B cell (primary cell): Measurements from ENCODE around the gene RPL35. TPM values are rescaled to one million over a fixed set of nuclear protein-coding genes. Genes with fewer than 3 reads are reported as not detected.
A peak's percentile ranks its signal among the peaks of the same experiment; 100 is the strongest.

ENCODE experiments used
- ATAC-seq: fragments of 200-7000 bp; cut with Tn5 transposase; one replicate; pipeline ENCODE4 v1.10.0; 2021; ENCODE audit warnings: low read depth, mild to moderate bottlenecking, moderate number of reproducible peaks, moderate library complexity
- CTCF ChIA-PET: fragments of 350-600 bp; sonication (Branson Sonifier 250); formaldehyde crosslinking; loops from one replicate; lab custom pipeline; 2021; ENCODE audit warnings: antibody characterized with exemption, inconsistent platforms; lab: Charles Lee
- POLR2A ChIA-PET: fragments of 350-600 bp; sonication (Branson Sonifier 250); formaldehyde crosslinking; loops from one replicate; lab custom pipeline; 2021; ENCODE audit warnings: antibody characterized with exemption; lab: Charles Lee
- DNase-seq: peaks from one replicate; pipeline ENCODE4 v3.0.0; 2013
- H2AFZ ChIP-seq: 2 replicates; pipeline ENCODE4 v1.6.1; 2012; ENCODE audit warnings: mild to moderate bottlenecking, low read depth, low read length; ENCODE audit not compliant: insufficient read depth, poor library complexity, severe bottlenecking
- H3K27ac ChIP-seq, 2 donors: 1 replicate in 1 of 2; 2 replicates in 1 of 2; pipeline ENCODE4 v1.5.1; 2012 to 2013; ENCODE audit warnings: low read length in 2 of 2, mild to moderate bottlenecking in 2 of 2, moderate library complexity in 1 of 2
- H3K27me3 ChIP-seq, 4 experiments: fragments of 200-600 bp in 1 of 4; sonication (generic) in 1 of 4; replicated peaks in 1 of 4; 1 replicate in 2 of 4; 2 replicates in 2 of 4; pipeline versions ENCODE4 v1.6.1 to v1.7.0; 2013 to 2016; ENCODE audit warnings: low read length in 3 of 4, mild to moderate bottlenecking in 2 of 4, mixed read lengths in 1 of 4, moderate library complexity in 1 of 4; ENCODE audit not compliant: insufficient read depth in 4 of 4, control insufficient read depth in 3 of 4; ENCODE audit errors: control extremely low read depth in 1 of 4
- H3K36me3 ChIP-seq, 2 experiments: replicated peaks in 1 of 2; 1 replicate in 1 of 2; 2 replicates in 1 of 2; pipeline versions ENCODE4 v1.6.1 to v1.7.1; 2013; ENCODE audit warnings: low read length in 1 of 2; ENCODE audit not compliant: insufficient read depth in 2 of 2, control insufficient read depth in 1 of 2; ENCODE audit errors: control extremely low read depth in 1 of 2, extremely low read depth in 1 of 2
- H3K4me1 ChIP-seq, 2 donors: fragments of 200-600 bp in 1 of 2; sonication (generic) in 1 of 2; 1 replicate in 1 of 2; 2 replicates in 1 of 2; pipeline versions ENCODE4 v1.5.1 to v1.6.1; 2013 to 2017; ENCODE audit warnings: low read length in 2 of 2; ENCODE audit not compliant: control insufficient read depth in 2 of 2, insufficient read depth in 2 of 2
- H3K4me2 ChIP-seq: replicated peaks from 2 replicates; pipeline ENCODE3; 2012; ENCODE audit warnings: mild to moderate bottlenecking, low read depth, low read length; ENCODE audit not compliant: poor library complexity, severe bottlenecking
- H3K4me3 ChIP-seq, 5 experiments: fragments of 200-600 bp in 1 of 5; sonication (generic) in 1 of 5; 1 replicate in 3 of 5; 2 replicates in 2 of 5; pipeline versions ENCODE4 v1.5.1 to v1.7.0; 2011 to 2016; ENCODE audit warnings: low read length in 4 of 5, mild to moderate bottlenecking in 4 of 5, low read depth in 2 of 5, control low read depth in 1 of 5, moderate library complexity in 1 of 5; ENCODE audit not compliant: insufficient read depth in 1 of 5; ENCODE audit errors: control extremely low read depth in 1 of 5, extremely low read depth in 1 of 5
- H3K79me2 ChIP-seq: fragments of 200-600 bp; sonication (generic); one replicate; pipeline ENCODE4 v1.6.0; 2016; ENCODE audit warnings: low read length; ENCODE audit not compliant: control insufficient read depth, insufficient read depth
- H3K9ac ChIP-seq: fragments of 200-600 bp; sonication (generic); 2 replicates; pipeline ENCODE4 v1.6.1; 2017; ENCODE audit warnings: mild to moderate bottlenecking, low read length, moderate library complexity
- H3K9me3 ChIP-seq, 3 donors: one replicate each; pipeline versions ENCODE4 v1.6.1 to v1.7.1; 2013; ENCODE audit warnings: low read length in 2 of 3; ENCODE audit not compliant: control insufficient read depth in 2 of 3, insufficient read depth in 1 of 3; ENCODE audit errors: control extremely low read depth in 1 of 3
- H4K20me1 ChIP-seq: 2 replicates; pipeline ENCODE4 v1.6.0; 2012; ENCODE audit warnings: mild to moderate bottlenecking, low read length; ENCODE audit not compliant: insufficient read depth, control insufficient read depth, poor library complexity, severe bottlenecking
- H3K27ac Mint-ChIP-seq: one replicate; pipeline ENCODE4 v1.8.0; 2021; ENCODE audit warnings: mixed read lengths
- H3K27me3 Mint-ChIP-seq: one replicate; pipeline ENCODE4 v1.8.0; 2021; ENCODE audit warnings: mixed read lengths
- H3K4me1 Mint-ChIP-seq: one replicate; pipeline ENCODE4 v1.8.0; 2021; ENCODE audit warnings: mixed read lengths
- H3K4me3 Mint-ChIP-seq: one replicate; pipeline ENCODE4 v1.8.0; 2021; ENCODE audit warnings: mixed read lengths
- H3K9me3 Mint-ChIP-seq: one replicate; pipeline ENCODE4 v1.8.0; 2022; ENCODE audit warnings: mixed read lengths; ENCODE audit not compliant: insufficient read depth
- CTCF ChIP-seq: fragments of 200-600 bp; IDR thresholded peaks from one replicate; pipeline ENCODE4 v1.8.0; 2022; ENCODE audit warnings: antibody characterized with exemption, mild to moderate bottlenecking
- EZH2 ChIP-seq: IDR thresholded peaks from 2 replicates; pipeline ENCODE4 v1.6.1; 2012; ENCODE audit warnings: borderline replicate concordance, low read depth, mild to moderate bottlenecking, moderate library complexity, low read length; ENCODE audit not compliant: insufficient read depth, poor library complexity, severe bottlenecking
- WGBS: methylation state at CpG from one replicate; pipeline ENCODE4 v1.1.5; 2013; ENCODE audit warnings: missing lambda C conversion rate; ENCODE audit not compliant: insufficient coverage; 5-methylcytosine and 5-hydroxymethylcytosine counted together
- intact Hi-C: fragments of 100-400 bp; cut with micrococcal nuclease; formaldehyde crosslinking; loops from one replicate; pipeline ENCODE4 v1.10.0; 2022
- polyA plus RNA-seq: library from polyadenylated mRNA; depleted of rRNA; stranded (reverse); fragments of >200 nt; gene quantifications from 2 replicates; pipeline ENCODE4 v1.2.3, GENCODE V29; 2012
- total RNA-seq, 2 donors: library from RNA; stranded (reverse); fragments of 120-200 nt in 1 of 2; gene quantifications; 1 replicate in 1 of 2; 2 replicates in 1 of 2; pipeline versions ENCODE4 v1.2.3 to v1.2.4, GENCODE V29; 2013 to 2022

RPL35 gene
- total and polyA plus RNA-seq, 2 donors (not counting 1 experiment from before 2014, with no cell fraction given) = 1,609 to 3,858 TPM

- H3K4me1 ChIP-seq = peaks cover 48 to 61% of the 10 kb centered on the region in 2 donors
- peaks cover 81% of the 10 kb centered on the region for H3K79me2 ChIP-seq
- POLR2A ChIA-PET = interaction anchor here (2.7 kb wide), 1 partner anchor 9 kb away, joined by 26 read pairs; the partner anchor contains the start of genes ARPC5L and RPL35
- DNase-seq = no peak
- intact Hi-C loops = loop anchor here (5.0 kb wide), 1 partner anchor 271 kb away; the partner anchor contains the start of gene SCAI
- Mint-ChIP-seq H3K4me1 (peaks cover 63% of the 10 kb centered on the region), H3K9me3 (no peaks in the 10 kb centered on the region), H3K4me3 (peak overlapping the region; percentile 94), H3K27me3 (no peaks in the 10 kb centered on the region), H3K27ac (peak overlapping the region; percentile 97)
- peak overlapping the region; percentile 84 to 92 for H3K27ac ChIP-seq
- TF ChIP-seq EZH2 (no peak), CTCF (no peak)
- H3K4me3 ChIP-seq = peak overlapping the region in 4 of 5 experiments; percentile 89 to 100 (median 98)
- no peaks in the 10 kb centered on the region for H3K27me3 ChIP-seq
- H3K9ac ChIP-seq = peak overlapping the region; percentile 99
- H3K36me3 ChIP-seq = peaks cover 0 to 44% of the 10 kb centered on the region in 2 experiments
- no peak overlapping the region for H2AFZ ChIP-seq
- WGBS = 70% methylated on average over 11 of the region's 11 CpGs
- no peaks in the 10 kb centered on the region for H3K9me3 ChIP-seq
- ATAC-seq = no peak
- CTCF ChIA-PET = interaction anchor here (0.5 to 2.7 kb wide), 3 partner anchors 10 to 524 kb away, joined by 3 to 16 read pairs (median 3); partner anchors contain the start of genes ARPC5L and RPL35
- H4K20me1 ChIP-seq = peaks cover 61% of the 10 kb centered on the region
- H3K4me2 ChIP-seq = peak overlapping the region; percentile 98
These were observed 9.4 kb upstream of the RPL35 start for GRCh38 chr9:124871156-124871561.

- 38% methylated on average over 6 of the region's 6 CpGs for WGBS
- TF ChIP-seq EZH2 = no peak
- TF ChIP-seq CTCF = no peak
These were observed 9.0 kb upstream of the RPL35 start for GRCh38 chr9:124870723-124871122.

More at GRCh38 chr9:124870723-124871122, 9.0 kb upstream of the RPL35 start:
- H3K27ac Mint-ChIP-seq = peak overlapping the region; percentile 97
- no peaks in the 10 kb centered on the region for H3K27me3 Mint-ChIP-seq
- no peak for ATAC-seq
- H3K4me1 Mint-ChIP-seq = peaks cover 63% of the 10 kb centered on the region
- no peak for DNase-seq
- peak overlapping the region; percentile 99 for H3K9ac ChIP-seq
- H3K79me2 ChIP-seq = peaks cover 76% of the 10 kb centered on the region
- peaks cover 57% of the 10 kb centered on the region for H4K20me1 ChIP-seq
- ChIA-PET POLR2A (interaction anchor here (1.3 to 2.7 kb wide), 2 partner anchors 9 to 17 kb away, joined by 3 to 26 read pairs; partner anchors contain the start of genes ARPC5L, RPL35 and WDR38), CTCF (interaction anchor here (1.0 to 2.7 kb wide), 3 partner anchors 9 to 23 kb away, joined by 3 to 16 read pairs (median 5); partner anchors contain the start of genes ARPC5L and RPL35)
- no peaks in the 10 kb centered on the region for H3K9me3 Mint-ChIP-seq
- peaks cover 0 to 40% of the 10 kb centered on the region in 2 experiments for H3K36me3 ChIP-seq
- H3K27me3 ChIP-seq = no peaks in the 10 kb centered on the region
- peaks cover 48 to 61% of the 10 kb centered on the region in 2 donors for H3K4me1 ChIP-seq
- peak overlapping the region; percentile 94 for H3K4me3 Mint-ChIP-seq
- no peaks in the 10 kb centered on the region for H3K9me3 ChIP-seq
- H3K4me3 ChIP-seq = peak overlapping the region; percentile 79 to 100 (median 97)
- intact Hi-C loops = loop anchor here (5.0 kb wide), 1 partner anchor 272 kb away; the partner anchor contains the start of gene SCAI
- peak overlapping the region; percentile 84 to 92 for H3K27ac ChIP-seq
- H2AFZ ChIP-seq = no peak overlapping the region
- peak overlapping the region; percentile 98 for H3K4me2 ChIP-seq
